ENCODE measurements around the gene GCM1.

The GCM1 gene

DNA sequence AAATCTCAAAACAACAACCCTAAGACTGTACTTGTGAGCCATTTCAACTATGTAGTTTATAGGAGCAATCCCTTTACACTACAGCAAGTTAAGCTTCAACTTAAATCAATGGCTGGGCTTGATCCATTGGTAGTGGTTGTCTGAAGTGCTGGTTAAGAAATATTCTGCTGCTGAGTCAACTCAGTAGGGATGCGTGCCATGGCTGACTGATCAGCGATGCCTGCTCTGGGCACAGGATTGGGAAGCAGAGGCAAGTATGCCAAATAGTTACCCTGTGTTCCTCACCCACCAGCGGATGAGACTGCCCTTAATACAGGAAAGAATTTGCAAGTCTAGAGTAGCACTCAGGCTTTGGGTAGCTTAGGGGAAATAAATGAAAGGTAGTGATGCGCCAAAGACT lies 41.5 kb downstream of the GCM1 start:
- no peak for DNase-seq (ENCODE audit: low read depth)

DNA sequence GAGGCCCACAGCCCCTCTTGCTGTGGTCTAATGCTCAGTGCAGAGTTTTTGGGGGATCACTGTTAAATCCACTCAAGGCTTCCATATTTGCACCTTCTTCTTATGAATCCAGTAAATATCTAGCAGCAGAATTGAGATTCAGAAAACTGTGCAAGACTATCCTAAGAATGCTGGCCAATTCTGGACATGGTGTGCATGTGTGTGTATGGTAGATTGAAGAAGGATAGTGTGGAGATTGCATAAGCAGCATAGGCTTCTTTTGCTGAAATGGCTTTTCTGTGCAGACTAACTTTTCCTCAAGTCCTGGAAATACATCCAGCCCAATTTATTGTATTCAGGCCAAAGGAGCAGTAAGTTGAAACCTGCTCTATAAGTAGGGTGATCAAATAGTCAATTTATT lies 43.7 kb downstream of the GCM1 start:
- DNase-seq (ENCODE audit: low read depth), result no peak

DNA sequence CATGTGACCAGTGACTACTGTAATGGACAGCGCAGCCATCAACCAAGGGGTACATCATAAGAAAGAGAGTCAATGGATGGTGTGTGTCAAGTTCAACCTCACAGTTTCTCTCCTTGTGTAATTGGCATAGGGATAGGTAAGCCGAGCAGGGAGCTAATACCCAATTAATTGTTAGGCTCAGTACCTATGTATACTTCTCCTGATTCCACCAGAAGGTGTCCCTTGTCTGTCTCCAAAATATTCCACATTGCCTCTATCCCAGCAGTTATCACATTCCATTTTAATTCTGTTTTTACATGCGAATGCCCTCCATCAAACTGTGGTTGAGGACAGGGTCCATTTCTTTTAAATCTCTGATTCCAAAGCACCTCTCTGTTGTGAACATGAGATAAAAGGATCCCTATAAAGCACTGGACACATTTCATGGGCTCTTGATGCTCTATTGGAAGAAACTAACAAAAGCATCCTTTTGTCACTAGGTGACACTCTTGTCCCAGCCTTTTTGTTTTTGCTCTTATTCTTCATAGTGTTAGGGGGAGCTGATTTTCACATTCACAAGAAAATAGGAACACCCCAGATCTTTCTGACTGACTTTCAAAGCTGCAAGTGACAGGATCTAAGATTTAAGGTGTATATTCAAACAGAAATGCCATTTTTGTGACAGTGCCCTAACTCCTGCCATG lies 44.5 kb downstream of the GCM1 start:
- no peak for DNase-seq (ENCODE audit: low read depth)

DNA sequence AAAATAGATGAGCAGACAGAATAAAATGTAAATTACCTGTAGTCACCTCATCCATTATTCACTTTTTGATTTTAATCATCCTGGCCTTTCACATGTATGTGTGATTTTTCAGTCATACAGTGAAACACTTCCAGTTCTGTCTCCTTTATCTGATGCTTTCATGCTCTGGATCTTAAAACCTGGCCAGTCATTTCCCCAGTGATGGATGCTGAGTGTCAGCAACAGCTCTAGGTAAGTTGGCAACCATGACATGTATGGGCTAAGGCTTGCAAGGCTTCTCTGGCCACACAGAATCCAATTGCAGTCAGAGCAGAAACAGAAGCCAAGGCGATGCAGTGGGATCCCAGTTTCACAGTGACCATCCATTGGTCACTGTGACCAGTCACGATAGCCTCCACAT lies 47.6 kb downstream of the GCM1 start:
- DNase-seq (ENCODE audit: low read depth), result no peak

DNA sequence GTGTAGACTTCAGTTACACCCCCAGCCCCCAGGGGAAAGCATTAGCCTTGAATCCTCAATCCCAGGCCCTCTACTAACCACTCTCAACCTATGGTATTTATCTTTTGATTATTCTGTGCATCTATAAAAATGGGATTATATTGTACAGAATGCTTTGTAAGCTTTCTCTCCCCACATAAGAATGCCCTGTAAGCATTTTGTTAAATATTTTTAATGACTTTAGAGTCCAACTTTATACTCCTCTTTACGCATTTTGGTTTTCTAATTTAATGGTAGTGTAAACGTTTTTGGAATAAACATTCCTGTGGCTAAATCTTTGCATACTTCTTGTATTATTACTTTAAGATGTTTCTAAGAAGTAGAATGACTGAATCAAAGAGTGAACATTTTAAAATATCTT lies 48.1 kb downstream of the GCM1 start:
- DNase-seq (ENCODE audit: low read depth), result no peak

DNA sequence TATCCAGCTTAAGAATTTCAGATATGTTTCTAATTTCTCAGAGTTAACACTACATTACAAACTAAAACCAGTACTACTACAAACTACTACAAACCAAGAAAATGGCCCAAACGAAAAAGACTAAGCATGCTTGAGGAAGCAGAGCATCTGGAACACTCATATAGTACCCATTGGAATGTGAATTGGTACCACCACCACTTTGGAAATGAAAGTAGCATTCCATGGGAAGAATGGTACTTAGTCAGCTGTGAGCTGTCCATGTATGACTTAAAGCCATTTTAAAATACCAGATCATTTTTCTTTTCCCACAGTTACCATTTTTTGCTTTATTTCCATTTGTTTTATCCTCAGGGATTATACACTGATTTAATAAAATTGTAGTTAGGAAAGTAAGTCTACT lies 52.9 kb downstream of the GCM1 start:
- DNase-seq (ENCODE audit: low read depth), result no peak

DNA sequence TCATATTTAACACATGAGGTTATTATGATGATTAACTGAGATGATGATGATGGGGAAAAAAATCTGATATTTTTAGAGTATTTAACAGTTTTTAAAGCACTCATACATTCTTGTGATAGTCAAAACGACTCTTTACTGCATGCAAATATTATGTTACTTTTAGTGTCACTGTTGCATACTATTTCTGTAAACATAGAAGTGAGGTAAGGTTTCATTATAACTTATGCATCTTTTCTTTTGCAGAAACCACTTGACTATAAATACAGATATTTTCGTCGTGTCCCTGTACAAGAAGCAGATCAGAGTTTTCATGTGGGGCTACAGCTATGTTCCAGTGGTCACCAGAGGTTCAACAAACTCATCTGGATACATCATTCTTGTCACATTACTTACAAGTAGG lies 53.4 kb downstream of the GCM1 start:
- DNase-seq (ENCODE audit: low read depth), result no peak

DNA sequence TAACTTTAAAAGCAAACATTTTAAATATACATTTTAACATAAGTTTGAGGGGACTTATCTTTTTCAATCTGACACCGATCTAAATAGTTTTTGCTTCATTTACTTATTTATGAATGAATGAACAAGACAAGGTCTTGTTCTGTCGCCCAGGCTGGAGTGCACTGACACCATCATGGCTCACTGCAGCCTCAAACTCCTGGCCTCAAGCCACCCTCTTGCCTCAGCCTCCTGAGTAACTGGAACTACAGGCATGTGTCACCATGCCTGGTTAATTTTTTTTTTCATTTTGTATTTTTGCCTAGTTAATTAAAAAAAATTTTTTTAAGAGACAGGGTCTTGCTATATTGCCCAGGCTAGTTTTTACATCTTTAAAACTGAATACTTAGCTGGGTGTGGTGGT lies 58.1 kb downstream of the GCM1 start:
- no peak for DNase-seq (ENCODE audit: low read depth)

DNA sequence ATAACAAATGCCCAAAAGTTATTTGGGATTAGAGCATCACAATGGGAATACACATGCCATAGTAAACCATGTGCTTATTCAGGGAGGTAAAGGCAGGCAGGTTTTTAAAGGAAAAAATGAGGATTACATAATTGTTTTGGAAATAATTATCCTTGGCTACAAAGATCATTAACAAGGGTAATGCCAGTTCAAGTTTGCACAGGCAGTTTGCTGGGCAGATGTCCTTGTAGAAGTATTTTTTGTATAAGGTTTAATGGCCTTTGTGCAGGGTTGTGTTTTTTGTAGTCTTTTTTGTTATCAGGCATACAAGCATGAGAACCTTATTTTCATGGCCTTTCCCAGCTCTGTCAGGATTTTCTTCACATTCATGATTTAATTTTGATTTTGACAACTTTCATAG lies 58.7 kb downstream of the GCM1 start:
- DNase-seq (ENCODE audit: low read depth), result no peak

DNA sequence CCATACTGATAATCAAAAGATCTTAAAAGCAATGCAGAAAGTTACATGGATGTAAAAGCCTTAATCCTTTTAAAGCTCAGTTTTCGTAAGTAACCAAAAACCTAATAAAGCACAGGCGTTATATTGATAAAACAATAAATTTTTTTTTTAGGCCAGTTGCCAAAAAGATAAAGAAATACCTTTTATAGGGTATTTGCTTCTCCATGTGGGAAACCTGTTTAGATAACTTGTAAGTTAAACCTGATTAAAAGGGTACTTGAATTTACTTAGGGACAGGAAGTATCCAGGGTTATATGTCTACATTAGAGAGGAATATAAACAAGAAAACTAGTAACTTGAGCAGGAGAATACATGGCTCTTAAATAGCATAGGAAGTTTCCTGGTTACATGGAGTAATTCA lies 62.3 kb downstream of the GCM1 start:
- no peak for DNase-seq (ENCODE audit: low read depth)

DNA sequence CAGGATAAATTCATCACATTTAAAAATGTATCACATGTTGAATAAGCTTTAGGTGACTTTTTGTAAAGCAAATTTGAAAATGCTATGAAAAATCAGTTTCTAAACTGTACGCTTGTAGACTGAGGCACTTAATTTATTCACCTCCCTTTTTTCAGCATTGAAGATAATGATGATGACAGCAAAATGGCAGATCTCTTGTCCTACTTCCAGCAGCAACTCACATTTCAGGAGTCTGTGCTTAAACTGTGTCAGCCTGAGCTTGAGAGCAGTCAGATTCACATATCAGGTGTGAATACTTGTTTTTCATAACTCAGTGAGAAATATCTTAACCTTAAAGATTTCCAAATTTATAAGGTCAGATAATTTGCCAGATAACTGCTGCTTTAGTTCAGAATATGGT lies 67.8 kb downstream of the GCM1 start:
- no peak for DNase-seq (ENCODE audit: low read depth)
